H9 (cell line): ENCODE data around the gene TMEM79. TPM values are rescaled to one million over a fixed set of nuclear protein-coding genes. Genes with fewer than 3 reads are reported as not detected.
A peak's percentile ranks its signal among the peaks of the same experiment; 100 is the strongest.

ENCODE experiments used
- DNase-seq: peaks from one replicate; pipeline ENCODE4 v3.0.0-alpha.2; 2017
- H2AFZ ChIP-seq: one replicate; pipeline ENCODE4 v1.6.1; 2013; ENCODE audit warnings: mild to moderate bottlenecking, low read length, control low read depth, moderate library complexity
- H2AK5ac ChIP-seq: 2 replicates; pipeline ENCODE4 v1.6.1; 2013; ENCODE audit warnings: low read length, control low read depth, mixed read lengths; ENCODE audit not compliant: insufficient read length
- H2BK120ac ChIP-seq: one replicate; pipeline ENCODE4 v1.6.1; 2013; ENCODE audit warnings: low read depth, mild to moderate bottlenecking, low read length, control low read depth, inconsistent platforms; ENCODE audit not compliant: poor library complexity, severe bottlenecking
- H2BK12ac ChIP-seq: 2 replicates; pipeline ENCODE4 v1.6.1; 2013; ENCODE audit warnings: low read length, control low read depth, mixed read lengths, low read depth; ENCODE audit not compliant: insufficient read length
- H2BK15ac ChIP-seq: 2 replicates; pipeline ENCODE4 v1.6.1; 2013; ENCODE audit warnings: low read depth, low read length, control low read depth
- H2BK20ac ChIP-seq: one replicate; pipeline ENCODE4 v1.6.1; 2013; ENCODE audit warnings: low read depth, mild to moderate bottlenecking, low read length, control low read depth, inconsistent platforms; ENCODE audit not compliant: poor library complexity, severe bottlenecking
- H2BK5ac ChIP-seq: 2 replicates; pipeline ENCODE4 v1.6.1; 2013; ENCODE audit warnings: low read length, control low read depth, mixed read lengths; ENCODE audit not compliant: insufficient read length
- H3K14ac ChIP-seq: 2 replicates; pipeline ENCODE4 v1.6.1; 2013; ENCODE audit warnings: low read length, control low read depth; ENCODE audit not compliant: insufficient read depth
- H3K18ac ChIP-seq: 2 replicates; pipeline ENCODE4 v1.6.1; 2013; ENCODE audit warnings: low read depth, mild to moderate bottlenecking, mixed read lengths, low read length, control low read depth; ENCODE audit not compliant: insufficient read length
- H3K23ac ChIP-seq: 2 replicates; pipeline ENCODE4 v1.6.1; 2013; ENCODE audit warnings: low read length, control low read depth, mixed read lengths, low read depth; ENCODE audit not compliant: insufficient read length
- H3K23me2 ChIP-seq: 2 replicates; pipeline ENCODE4 v1.6.1; 2013; ENCODE audit warnings: low read depth, mild to moderate bottlenecking, mixed read lengths, low read length, control low read depth; ENCODE audit not compliant: insufficient read length, poor library complexity, severe bottlenecking
- H3K27ac ChIP-seq: 2 replicates; pipeline ENCODE4 v1.5.1; 2013; ENCODE audit warnings: low read length, control low read depth, mixed read lengths, low read depth; ENCODE audit not compliant: insufficient read length
- H3K27me3 ChIP-seq: 2 replicates; pipeline ENCODE4 v1.6.1; 2013; ENCODE audit warnings: low read length, control low read depth, inconsistent platforms; ENCODE audit not compliant: insufficient read depth
- H3K4ac ChIP-seq: 2 replicates; pipeline ENCODE4 v1.6.1; 2013; ENCODE audit warnings: low read depth, mild to moderate bottlenecking, control low read depth, inconsistent platforms, low read length, moderate library complexity
- H3K4me1 ChIP-seq: 2 replicates; pipeline ENCODE4 v1.6.1; 2013; ENCODE audit warnings: low read length, control low read depth, inconsistent platforms; ENCODE audit not compliant: insufficient read depth
- H3K4me2 ChIP-seq: 2 replicates; pipeline ENCODE4 v1.6.1; 2013; ENCODE audit warnings: low read length, control low read depth, mixed read lengths; ENCODE audit not compliant: insufficient read length, insufficient read depth
- H3K56ac ChIP-seq: 2 replicates; pipeline ENCODE4 v1.6.1; 2013; ENCODE audit warnings: low read depth, mild to moderate bottlenecking, mixed read lengths, low read length, control low read depth; ENCODE audit not compliant: insufficient read length
- H3K79me1 ChIP-seq: 2 replicates; pipeline ENCODE4 v1.6.1; 2013; ENCODE audit warnings: low read depth, mild to moderate bottlenecking, moderate library complexity, low read length, control low read depth, inconsistent platforms; ENCODE audit not compliant: insufficient read depth, poor library complexity, severe bottlenecking
- H3K79me2 ChIP-seq: 2 replicates; pipeline ENCODE4 v1.6.1; 2013; ENCODE audit warnings: low read length, control low read depth, inconsistent platforms; ENCODE audit not compliant: insufficient read depth
- H3K9ac ChIP-seq: 2 replicates; pipeline ENCODE4 v1.6.1; 2013; ENCODE audit warnings: low read length, control low read depth, mixed read lengths; ENCODE audit not compliant: insufficient read length; ENCODE audit errors: extremely low read depth
- H3K9me3 ChIP-seq: one replicate; pipeline ENCODE4 v1.6.1; 2013; ENCODE audit warnings: low read depth, low read length, inconsistent platforms; ENCODE audit not compliant: control insufficient read depth
- H3T11ph ChIP-seq: one replicate; pipeline ENCODE4 v1.6.1; 2013; ENCODE audit warnings: mild to moderate bottlenecking, low read length, control low read depth, inconsistent platforms
- H4K20me1 ChIP-seq: one replicate; pipeline ENCODE4 v1.6.1; 2013; ENCODE audit not compliant: control insufficient read depth, insufficient read length, insufficient read depth
- H4K5ac ChIP-seq: 2 replicates; pipeline ENCODE4 v1.6.1; 2013; ENCODE audit warnings: low read depth, mild to moderate bottlenecking, mixed read lengths, low read length, control low read depth; ENCODE audit not compliant: insufficient read length
- H4K8ac ChIP-seq: replicated peaks from 2 replicates; pipeline ENCODE4 v1.6.1; 2013; ENCODE audit warnings: low read length, control low read depth, mixed read lengths, low read depth; ENCODE audit not compliant: insufficient read length
- H4K91ac ChIP-seq: 2 replicates; pipeline ENCODE4 v1.6.1; 2013; ENCODE audit warnings: low read depth, mild to moderate bottlenecking, moderate library complexity, mixed read lengths, low read length, control low read depth; ENCODE audit not compliant: insufficient read length
- H3K27ac Mint-ChIP-seq, 3 experiments: 2 replicates in 2 of 3; 3 replicates in 1 of 3; pipeline ENCODE4 v1.8.0; 2020 to 2021; ENCODE audit warnings: mixed read lengths in 3 of 3, mild to moderate bottlenecking in 1 of 3, moderate library complexity in 1 of 3
- H3K27me3 Mint-ChIP-seq: 2 replicates; pipeline ENCODE4 v1.8.0; 2021; ENCODE audit warnings: low read depth, mild to moderate bottlenecking, moderate library complexity, mixed read lengths
- H3K36me3 Mint-ChIP-seq, 3 experiments: 2 replicates in 2 of 3; 3 replicates in 1 of 3; pipeline ENCODE4 v1.8.0; 2020 to 2021; ENCODE audit warnings: low read depth in 3 of 3, mixed read lengths in 3 of 3; ENCODE audit not compliant: insufficient read depth in 1 of 3
- H3K4me1 Mint-ChIP-seq, 2 experiments: 2 replicates each; pipeline ENCODE4 v1.8.0; 2020; ENCODE audit warnings: mixed read lengths in 2 of 2
- H3K4me3 Mint-ChIP-seq, 2 experiments: 2 replicates in 1 of 2; 3 replicates in 1 of 2; pipeline ENCODE4 v1.8.0; 2020 to 2021; ENCODE audit warnings: mild to moderate bottlenecking in 2 of 2, mixed read lengths in 2 of 2, moderate library complexity in 1 of 2
- H3K9me3 Mint-ChIP-seq, 2 experiments: 2 replicates in 1 of 2; 3 replicates in 1 of 2; pipeline ENCODE4 v1.8.0; 2020; ENCODE audit warnings: mild to moderate bottlenecking in 2 of 2, mixed read lengths in 2 of 2, moderate library complexity in 1 of 2
- CTCF ChIP-seq: fragments of 200-600 bp; sonication (generic); conservative IDR thresholded peaks from 3 replicates; pipeline ENCODE4 v1.8.0; 2021; ENCODE audit warnings: antibody characterized with exemption, mild to moderate bottlenecking
- WGBS: extraction: QIAGEN DNeasy Blood & Tissue Kit; methylation state at CpG from one replicate; pipeline ENCODE4 v1.1.7; 2013; ENCODE audit warnings: missing lambda C conversion rate, low lambda C conversion rate, mixed read lengths; ENCODE audit not compliant: insufficient read length; ENCODE audit errors: extremely low coverage; 5-methylcytosine and 5-hydroxymethylcytosine counted together
- total RNA-seq: library from RNA; stranded (reverse); gene quantifications from 2 replicates; pipeline ENCODE4 v1.2.1, GENCODE V29; 2021

TMEM79 gene
- total RNA-seq, 1 experiment from 2014 or later = 2.6 TPM

- Mint-ChIP-seq H3K4me1 (peaks cover 15 to 22% of the 10 kb centered on the region in 2 experiments), H3K36me3 (peaks cover 27 to 62% (median 51%) of the 10 kb centered on the region in 3 experiments; a peak in 6 of 7 replicates), H3K9me3 (no peaks in the 10 kb centered on the region), H3K27ac (peak overlapping the region in 1 of 3 experiments; percentile 61; a peak in 1 of 7 replicates), H3K4me3 (no peak overlapping the region), H3K27me3 (peaks cover 4% of the 10 kb centered on the region; the same call in 1 of the 2 replicates)
- Histone ChIP-seq H3K14ac (no peak overlapping the region), H3K9me3 (no peaks in the 10 kb centered on the region), H3K4ac (no peak overlapping the region), H3K27ac (no peak overlapping the region), H2BK15ac (no peak overlapping the region), H3K23me2 (peaks cover 3% of the 10 kb centered on the region), H3K79me1 (no peaks in the 10 kb centered on the region), H3K18ac (no peak overlapping the region), H3K4me1 (peaks cover 2% of the 10 kb centered on the region; the same call in 1 of the 2 replicates), H3K23ac (no peak overlapping the region), H2BK5ac (no peak overlapping the region), H4K91ac (no peak overlapping the region), H4K5ac (no peak overlapping the region), H3K79me2 (no peaks in the 10 kb centered on the region), H2AK5ac (no peak overlapping the region), H2AFZ (no peak overlapping the region), H3T11ph (no peak overlapping the region), H3K9ac (no peak overlapping the region), H3K4me2 (no peak overlapping the region), H3K56ac (no peak overlapping the region), H2BK12ac (no peak overlapping the region), H2BK20ac (no peak overlapping the region), H3K27me3 (no peaks in the 10 kb centered on the region), H4K8ac (no peak overlapping the region), H4K20me1 (no peaks in the 10 kb centered on the region), H2BK120ac (no peak overlapping the region)
- no peak for DNase-seq
- no CpG with 5 or more reads among the region's 5 CpGs for WGBS
- TF ChIP-seq CTCF = no peak
These were observed 34.5 kb upstream of the TMEM79 start for GRCh38 chr1:156249593-156249992.
